Cardiac fibroblast (primary cell): Measurements from ENCODE around the gene ZBTB20.

ENCODE experiments used
- DNase-seq, 2 donors: peaks; one replicate each; pipeline versions ENCODE4 v3.0.0 to v3.0.0-alpha.2; 2010; ENCODE audit warnings: low read depth in 2 of 2
- H3K4me3 ChIP-seq, 2 donors: replicated peaks in 1 of 2; 1 replicate in 1 of 2; 2 replicates in 1 of 2; pipeline ENCODE4 v1.5.1; 2011; ENCODE audit warnings: low read depth in 2 of 2, low read length in 2 of 2, mild to moderate bottlenecking in 2 of 2, moderate library complexity in 1 of 2
- CTCF ChIP-seq: IDR thresholded peaks from one replicate; pipeline ENCODE4 v1.5.1; 2011; ENCODE audit warnings: low read depth, mild to moderate bottlenecking, low read length, inconsistent platforms

ZBTB20 gene

GRCh38 chr3:115038817-115039216 lies 108.3 kb downstream of the ZBTB20 start:
- no peak overlapping the region for H3K4me3 ChIP-seq
- no peak for DNase-seq
- TF ChIP-seq CTCF, result no peak

DNA sequence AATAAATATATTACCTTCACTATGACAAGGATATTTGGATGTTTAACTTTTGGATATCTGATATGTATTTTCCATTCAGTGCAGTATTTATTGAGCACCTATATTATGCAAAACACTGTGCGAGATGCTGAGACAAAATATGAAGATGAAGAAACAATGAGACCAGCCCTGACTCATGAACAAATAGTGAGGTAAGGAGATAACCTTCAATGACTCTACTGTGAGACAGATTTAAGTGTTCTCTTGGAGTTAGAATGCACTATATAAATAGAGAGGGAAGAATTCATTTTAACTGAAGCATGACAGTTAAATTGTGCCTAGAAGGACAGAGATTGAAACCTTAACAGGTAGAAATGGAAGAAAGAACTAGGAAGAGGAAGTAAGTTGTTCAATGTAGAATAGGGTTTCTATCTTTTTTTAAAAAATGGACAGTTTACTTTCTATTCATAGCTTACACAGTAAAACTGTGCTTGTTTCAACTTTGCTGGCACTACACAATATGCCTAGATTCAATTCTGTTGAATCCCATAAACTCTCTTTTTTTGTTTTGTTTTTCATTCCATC lies 124.2 kb downstream of the ZBTB20 start:
- H3K4me3 ChIP-seq, result no peak overlapping the region
- no peak for TF ChIP-seq CTCF
- DNase-seq, result peak in 1 of 2 donors; percentile 22

- no peak overlapping the region for H3K4me3 ChIP-seq
- peak; percentile 11 to 19 for DNase-seq
- TF ChIP-seq CTCF, result no peak
Measured at GRCh38 chr3:115022199-115022598, 124.9 kb downstream of the ZBTB20 start.

DNA sequence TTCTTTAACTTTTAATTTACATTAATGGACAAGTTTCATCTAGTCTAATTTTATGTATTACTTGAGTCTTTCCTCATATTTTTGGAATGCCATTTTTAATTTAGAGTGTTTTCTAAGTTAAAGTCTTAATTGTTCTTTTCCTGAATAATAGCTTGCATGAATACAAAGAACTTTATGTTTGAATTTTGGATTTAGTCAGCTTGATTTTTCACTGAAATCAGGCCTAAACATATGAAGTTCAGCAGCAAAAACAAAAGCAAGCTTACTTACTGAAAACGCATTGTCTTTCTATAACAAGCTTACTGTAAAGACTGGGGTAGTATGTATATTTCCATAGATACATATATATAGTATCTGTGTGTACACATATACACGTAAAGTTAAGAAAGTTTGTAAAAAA lies 126.0 kb downstream of the ZBTB20 start:
- H3K4me3 ChIP-seq, result no peak overlapping the region
- TF ChIP-seq CTCF, result no peak
- DNase-seq, result no peak

DNA sequence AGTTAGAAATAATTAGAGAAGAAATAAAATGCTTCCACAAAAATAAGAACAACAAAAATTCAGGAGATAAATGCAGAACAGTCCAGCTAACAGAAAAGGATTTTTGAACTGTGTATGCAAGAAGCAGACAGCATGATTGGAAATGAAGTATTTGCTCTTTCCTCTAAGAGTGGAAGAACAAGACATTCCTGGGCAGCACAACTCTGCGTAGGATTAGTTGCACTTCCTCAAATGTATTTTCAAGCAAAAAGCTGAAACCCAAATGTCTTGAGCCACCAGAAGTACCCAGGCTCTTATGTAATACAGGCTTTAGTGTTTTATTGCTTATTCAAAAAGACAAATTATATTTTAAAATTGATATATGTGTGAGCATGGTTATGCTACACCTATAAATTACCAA lies 127.2 kb downstream of the ZBTB20 start:
- TF ChIP-seq CTCF, result no peak
- no peak overlapping the region for H3K4me3 ChIP-seq
- DNase-seq, result no peak

GRCh38 chr3:115018694-115019093 lies 128.4 kb downstream of the ZBTB20 start:
- no peak for DNase-seq
- TF ChIP-seq CTCF, result no peak
- H3K4me3 ChIP-seq, result no peak overlapping the region

DNA sequence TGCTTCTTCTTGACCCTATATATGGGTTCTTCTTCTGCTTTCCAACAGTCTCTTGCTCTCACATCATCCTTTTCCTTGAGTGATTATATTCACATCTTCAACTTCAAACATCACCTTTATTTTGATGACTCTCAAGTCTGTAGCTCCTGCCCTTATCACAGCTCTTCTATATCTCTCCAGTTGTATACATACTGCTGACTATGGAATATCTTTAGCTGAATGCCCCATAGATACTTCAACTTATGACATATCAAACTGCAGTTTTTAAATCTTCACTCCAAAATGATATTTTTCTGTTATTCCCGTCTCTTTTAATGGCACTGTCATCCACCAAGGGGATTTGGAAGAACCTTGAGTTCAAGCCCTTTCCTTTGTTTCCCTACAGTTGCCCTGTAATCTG lies 139.1 kb downstream of the ZBTB20 start:
- TF ChIP-seq CTCF, result no peak
- no peak for DNase-seq
- H3K4me3 ChIP-seq, result no peak overlapping the region
